ENCODE results near the gene EIF4H.

DNA sequence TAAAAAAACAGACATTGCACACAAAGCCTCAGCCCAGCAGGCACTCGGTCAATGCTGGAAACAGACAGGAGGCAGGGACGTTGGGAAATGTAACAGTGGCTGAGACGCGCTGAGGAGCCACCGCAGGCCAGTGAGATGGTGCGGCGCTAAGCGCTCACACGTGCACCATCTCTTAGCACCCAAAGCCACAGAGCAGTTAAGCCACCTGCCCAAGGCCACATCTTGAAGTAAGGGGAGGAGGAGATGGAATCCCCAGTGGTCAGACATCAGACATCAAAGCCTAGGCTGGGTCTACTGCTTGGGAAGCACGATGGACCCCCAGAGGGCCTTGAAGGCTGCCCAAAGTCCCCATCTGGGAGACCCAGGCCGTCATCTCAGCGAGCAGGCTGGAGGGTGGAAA is 51.2 kb downstream of the EIF4H start:
- TF ChIP-seq, protein P1, sequence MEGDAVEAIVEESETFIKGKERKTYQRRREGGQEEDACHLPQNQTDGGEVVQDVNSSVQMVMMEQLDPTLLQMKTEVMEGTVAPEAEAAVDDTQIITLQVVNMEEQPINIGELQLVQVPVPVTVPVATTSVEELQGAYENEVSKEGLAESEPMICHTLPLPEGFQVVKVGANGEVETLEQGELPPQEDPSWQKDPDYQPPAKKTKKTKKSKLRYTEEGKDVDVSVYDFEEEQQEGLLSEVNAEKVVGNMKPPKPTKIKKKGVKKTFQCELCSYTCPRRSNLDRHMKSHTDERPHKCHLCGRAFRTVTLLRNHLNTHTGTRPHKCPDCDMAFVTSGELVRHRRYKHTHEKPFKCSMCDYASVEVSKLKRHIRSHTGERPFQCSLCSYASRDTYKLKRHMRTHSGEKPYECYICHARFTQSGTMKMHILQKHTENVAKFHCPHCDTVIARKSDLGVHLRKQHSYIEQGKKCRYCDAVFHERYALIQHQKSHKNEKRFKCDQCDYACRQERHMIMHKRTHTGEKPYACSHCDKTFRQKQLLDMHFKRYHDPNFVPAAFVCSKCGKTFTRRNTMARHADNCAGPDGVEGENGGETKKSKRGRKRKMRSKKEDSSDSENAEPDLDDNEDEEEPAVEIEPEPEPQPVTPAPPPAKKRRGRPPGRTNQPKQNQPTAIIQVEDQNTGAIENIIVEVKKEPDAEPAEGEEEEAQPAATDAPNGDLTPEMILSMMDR (IDR thresholded peaks at IDR 0.05), result no peak
- no peak for TF ChIP-seq ZFP36 (IDR thresholded peaks at IDR 0.05; ENCODE audit: borderline replicate concordance, partially characterized antibody)
- no peak for TF ChIP-seq ZC3H11A (IDR thresholded peaks at IDR 0.05)
- TF ChIP-seq POLR2A (IDR thresholded peaks at IDR 0.05; ENCODE audit: low read length), result no peak
